Uterus (tissue), 4 donors: ENCODE measurements around the gene ASIC4. TPM values are rescaled to one million over a fixed set of nuclear protein-coding genes. Genes with fewer than 3 reads are reported as not detected.

Experiments used
- DNase-seq, 2 donors: peaks; one replicate each; pipeline ENCODE4 v3.0.0-alpha.2; 2019 to 2020
- H3K27ac ChIP-seq, 2 donors: fragments of 200-600 bp; sonication (generic); 1 replicate in 1 of 2; 2 replicates in 1 of 2; pipeline ENCODE4 v1.5.1; 2016 to 2018
- H3K27me3 ChIP-seq, 2 donors: fragments of 200-600 bp; sonication (generic); one replicate each; pipeline ENCODE4 v1.5.1; 2018 to 2019; ENCODE audit warnings: control low read depth in 1 of 2
- H3K36me3 ChIP-seq, 2 donors: fragments of 200-600 bp; sonication (generic); one replicate each; pipeline ENCODE4 v1.5.1; 2019; ENCODE audit warnings: control low read depth in 1 of 2
- H3K4me1 ChIP-seq, 2 donors: fragments of 200-600 bp; sonication (generic); one replicate each; pipeline ENCODE4 v1.5.1; 2018 to 2019; ENCODE audit warnings: control low read depth in 1 of 2
- H3K4me3 ChIP-seq, 2 donors: fragments of 200-600 bp; sonication (generic); 1 replicate in 1 of 2; 2 replicates in 1 of 2; pipeline ENCODE4 v1.5.1; 2018 to 2019; ENCODE audit warnings: mild to moderate bottlenecking in 1 of 2
- H3K9me3 ChIP-seq, 2 donors: fragments of 200-600 bp; sonication (generic); one replicate each; pipeline ENCODE4 v1.5.1; 2019; ENCODE audit warnings: control low read depth in 1 of 2
- CTCF ChIP-seq, 4 experiments: fragments of 200-600 bp in 2 of 4; fragments of 450-650 bp in 2 of 4; sonication (generic) in 2 of 4; IDR thresholded peaks; one replicate each; pipeline ENCODE4 v1.5.1; 2016 to 2019; ENCODE audit warnings: antibody characterized with exemption in 4 of 4, mild to moderate bottlenecking in 2 of 4, moderate library complexity in 1 of 4
- POLR2A ChIP-seq, 2 donors: fragments of 450-650 bp; IDR thresholded peaks; one replicate each; pipeline ENCODE4 v1.6.1; 2016; ENCODE audit warnings: antibody characterized with exemption in 2 of 2, mild to moderate bottlenecking in 1 of 2, moderate library complexity in 1 of 2
- intact Hi-C: fragments of 100-400 bp; cut with DNase I; formaldehyde crosslinking; loops from one replicate; pipeline ENCODE4 v1.15.1; 2023; ENCODE audit warnings: low total_unique reads
- total RNA-seq, 4 donors: library from RNA; depleted of rRNA in 3 of 4; stranded (reverse); fragments of >200 nt in 3 of 4; gene quantifications; one replicate each; pipeline versions ENCODE4 v1.1.0 to v1.2.4, GENCODE V29; 2014 to 2023
- donor health status: DM: yes; HTN: yes; CAD: no.

ASIC4 gene
- total RNA-seq, 4 donors from 2014 or later, result 0.21 to 0.30 TPM; not detected in 2

GRCh38 chr2:219561179-219562048 lies 47.1 kb downstream of the ASIC4 start:
- DNase-seq, result no peak
- intact Hi-C loops, result loop anchor here (10.0 kb wide), 1 partner anchor 73 kb away; no protein-coding TSS in a partner anchor
- Histone ChIP-seq H3K4me1 (no peaks in the 10 kb centered on the region), H3K36me3 (no peaks in the 10 kb centered on the region), H3K9me3 (no peaks in the 10 kb centered on the region), H3K4me3 (no peak overlapping the region), H3K27ac (no peak overlapping the region), H3K27me3 (no peaks in the 10 kb centered on the region)
- TF ChIP-seq POLR2A (IDR thresholded peaks at IDR 0.05) (no peak), CTCF (IDR thresholded peaks at IDR 0.05) (no peak)

- Histone ChIP-seq H3K27ac (no peak overlapping the region), H3K27me3 (no peaks in the 10 kb centered on the region), H3K4me3 (no peak overlapping the region), H3K9me3 (no peaks in the 10 kb centered on the region), H3K4me1 (no peaks in the 10 kb centered on the region), H3K36me3 (no peaks in the 10 kb centered on the region)
- intact Hi-C loops, result loop anchor here (10.0 kb wide), 1 partner anchor 72 kb away; no protein-coding TSS in a partner anchor
- no peak for DNase-seq
- TF ChIP-seq CTCF (IDR thresholded peaks at IDR 0.05) (no peak), POLR2A (IDR thresholded peaks at IDR 0.05) (no peak)
Observed at GRCh38 chr2:219562049-219563020, 48.1 kb downstream of the ASIC4 start.

- TF ChIP-seq CTCF (IDR thresholded peaks at IDR 0.05) (no peak), POLR2A (IDR thresholded peaks at IDR 0.05) (no peak)
- Histone ChIP-seq H3K36me3 (no peaks in the 10 kb centered on the region), H3K4me1 (no peaks in the 10 kb centered on the region), H3K27me3 (no peaks in the 10 kb centered on the region), H3K4me3 (no peak overlapping the region), H3K27ac (no peak overlapping the region), H3K9me3 (no peaks in the 10 kb centered on the region)
- intact Hi-C loops, result loop anchor here (10.0 kb wide), 1 partner anchor 71 kb away; no protein-coding TSS in a partner anchor
- DNase-seq, result no peak
Observed at GRCh38 chr2:219563271-219563928, 49.1 kb downstream of the ASIC4 start.

GRCh38 chr2:219565130-219566080 lies 51.1 kb downstream of the ASIC4 start:
- H3K27ac ChIP-seq, result no peak overlapping the region
- no peaks in the 10 kb centered on the region for H3K9me3 ChIP-seq
- H3K4me3 ChIP-seq, result no peak overlapping the region
- H3K36me3 ChIP-seq, result no peaks in the 10 kb centered on the region
- peaks cover 0 to 6% of the 10 kb centered on the region in 2 donors for H3K4me1 ChIP-seq
- DNase-seq, result no peak
- no peak for TF ChIP-seq CTCF (IDR thresholded peaks at IDR 0.05)
- no peak for TF ChIP-seq POLR2A (IDR thresholded peaks at IDR 0.05)
- no peaks in the 10 kb centered on the region for H3K27me3 ChIP-seq
- intact Hi-C loops, result loop anchor here (10.0 kb wide), 1 partner anchor 69 kb away; no protein-coding TSS in a partner anchor
